PC-3 (cell line): ENCODE data around the gene RPS6KA2.
"Not testable (repeated sequence)": the region's sequence is repeated elsewhere in the genome, so short reads cannot be mapped to it uniquely, and the experiment has no call there.

Experiments
- CTCF ChIP-seq: fragments of 300-600 bp; sonication (generic); conservative IDR thresholded peaks from 2 replicates; pipeline ENCODE4 v1.5.1; 2017; ENCODE audit warnings: antibody characterized with exemption, low read depth, mild to moderate bottlenecking, low read length
- EZH2 ChIP-seq: fragments of 300-600 bp; sonication (generic); IDR thresholded peaks from one replicate; pipeline ENCODE4 v1.6.1; 2017; ENCODE audit warnings: antibody characterized with exemption, mild to moderate bottlenecking, low read length; ENCODE audit not compliant: unreplicated experiment

- not testable (repeated sequence) for TF ChIP-seq EZH2, CTCF
Measured at GRCh38 chr6:166581801-166582200, 45.2 kb downstream of the RPS6KA2 start.
